RWPE2 (cell line): ENCODE data around the gene STPG3.

Experiments used
- ATAC-seq: fragments of 200-7000 bp; cut with Tn5 transposase; 3 replicates; pipeline ENCODE4 v1.9.1; 2021; ENCODE audit warnings: low read depth
- DNase-seq: peaks from one replicate; pipeline ENCODE4 v3.0.0-alpha.2; 2020; ENCODE audit warnings: low spot score
- H3K27ac ChIP-seq: fragments of 450-650 bp; 2 replicates; pipeline ENCODE4 v1.5.1; 2017; ENCODE audit warnings: mild to moderate bottlenecking; ENCODE audit not compliant: poor library complexity, severe bottlenecking
- H3K27me3 ChIP-seq: fragments of 250-450 bp; sonication (Bioruptor Pico); 2 replicates; pipeline ENCODE4 v1.5.1; 2021; ENCODE audit warnings: mild to moderate bottlenecking, moderate library complexity; ENCODE audit not compliant: insufficient read depth, poor library complexity, severe bottlenecking
- H3K36me3 ChIP-seq: fragments of 250-450 bp; sonication (Bioruptor Pico); 2 replicates; pipeline ENCODE4 v1.5.1; 2020; ENCODE audit warnings: low read depth, mild to moderate bottlenecking, moderate library complexity
- H3K4me1 ChIP-seq: fragments of 250-450 bp; sonication (Bioruptor Pico); 2 replicates; pipeline ENCODE4 v1.5.1; 2021; ENCODE audit warnings: mild to moderate bottlenecking, moderate library complexity; ENCODE audit not compliant: insufficient read depth, poor library complexity, severe bottlenecking
- H3K4me3 ChIP-seq: fragments of 250-450 bp; sonication (Bioruptor Pico); 2 replicates; pipeline ENCODE4 v1.5.1; 2021; ENCODE audit warnings: mild to moderate bottlenecking, moderate library complexity; ENCODE audit not compliant: severe bottlenecking
- H3K9me3 ChIP-seq: fragments of 250-450 bp; sonication (Bioruptor Pico); 2 replicates; pipeline ENCODE4 v1.5.1; 2021; ENCODE audit warnings: mild to moderate bottlenecking, moderate library complexity; ENCODE audit not compliant: severe bottlenecking
- CTCF ChIP-seq: fragments of 450-650 bp; IDR thresholded peaks from one replicate; pipeline ENCODE4 v1.5.1; 2017; ENCODE audit warnings: mild to moderate bottlenecking, moderate library complexity; ENCODE audit not compliant: poor library complexity, severe bottlenecking

STPG3 gene

GRCh38 chr9:137275588-137276472, 24.7 kb downstream of the STPG3 start:
- peaks cover 18% of the 10 kb centered on the region for H3K4me1 ChIP-seq
- no peaks in the 10 kb centered on the region for H3K27me3 ChIP-seq
- peaks cover 34% of the 10 kb centered on the region for H3K36me3 ChIP-seq
- no peak for TF ChIP-seq CTCF
- DNase-seq (no peak), ATAC-seq (no peak)
- peak overlapping the region; percentile 88 for H3K27ac ChIP-seq
- no peaks in the 10 kb centered on the region for H3K9me3 ChIP-seq
- no peak overlapping the region for H3K4me3 ChIP-seq

- peaks cover 18% of the 10 kb centered on the region for H3K4me1 ChIP-seq
- TF ChIP-seq CTCF, result no peak
- ATAC-seq, result peak; percentile 22
Observed at GRCh38 chr9:137276473-137277328, 25.6 kb downstream of the STPG3 start.

GRCh38 chr9:137277329-137278041, 26.4 kb downstream of the STPG3 start, which contains the start of gene TOR4A:
Gene TOR4A (plus strand): TSS chr9:137277726. CDS start chr9:137278690, 964 bp downstream.
- Histone ChIP-seq H3K27me3 (no peaks in the 10 kb centered on the region), H3K4me3 (peak within 1 kb of the TSS; percentile 81), H3K4me1 (peaks cover 18% of the 10 kb centered on the region), H3K9me3 (no peaks in the 10 kb centered on the region), H3K27ac (peak within 1 kb of the TSS; percentile 88), H3K36me3 (peaks cover 34% of the 10 kb centered on the region)
- TF ChIP-seq CTCF, result peak; percentile 48
- DNase-seq (peak; percentile 98), ATAC-seq (peak; percentile 86)

More at GRCh38 chr9:137276473-137277328, 25.6 kb downstream of the STPG3 start:
- H3K36me3 ChIP-seq, result peaks cover 33% of the 10 kb centered on the region
- DNase-seq, result no peak
- H3K27me3 ChIP-seq, result no peaks in the 10 kb centered on the region
- peak overlapping the region; percentile 88 for H3K27ac ChIP-seq
- H3K9me3 ChIP-seq, result no peaks in the 10 kb centered on the region
- peak overlapping the region; percentile 81 for H3K4me3 ChIP-seq

- peaks cover 37% of the 10 kb centered on the region for H3K36me3 ChIP-seq
- no peak for TF ChIP-seq CTCF
- H3K9me3 ChIP-seq, result no peaks in the 10 kb centered on the region
- H3K4me1 ChIP-seq, result peaks cover 18% of the 10 kb centered on the region
- DNase-seq, result peak; percentile 73
- H3K27me3 ChIP-seq, result no peaks in the 10 kb centered on the region
- peak overlapping the region; percentile 88 for H3K27ac ChIP-seq
- ATAC-seq, result peak; percentile 2
- H3K4me3 ChIP-seq, result peak overlapping the region; percentile 81
Observed at GRCh38 chr9:137278061-137278701, 27.1 kb downstream of the STPG3 start.
